ENCODE results near the gene ARHGEF25. TPM values are rescaled to one million over a fixed set of nuclear protein-coding genes. Genes with fewer than 3 reads are reported as not detected.

The ARHGEF25 gene
- total RNA-seq, 2 experiments from 2014 or later, result 2.2 to 2.6 TPM

- intact Hi-C loops (cut with DNase I, micrococcal nuclease), result no loop called here
- no peaks in the 10 kb centered on the region for H3K27me3 Mint-ChIP-seq
- DNase-seq, result no peak
- H3K27ac Mint-ChIP-seq, result no peak overlapping the region
- H3K9me3 Mint-ChIP-seq (ENCODE audit: low read depth), result no peaks in the 10 kb centered on the region
- ChIA-PET POLR2A (interaction anchor here (0.6 kb wide), 2 partner anchors 11 to 21 kb away, joined by 3 read pairs; no protein-coding TSS in a partner anchor), CTCF (interaction anchor here (1.6 kb wide), 1 partner anchor 10 kb away, joined by 6 read pairs; no protein-coding TSS in a partner anchor)
- no peak for ATAC-seq
- peaks cover 23% of the 10 kb centered on the region for H3K4me1 Mint-ChIP-seq
- peak overlapping the region; percentile 71 for H3K4me3 Mint-ChIP-seq
- H3K36me3 Mint-ChIP-seq (ENCODE audit: low read depth), result peaks cover 12% of the 10 kb centered on the region
Observed at GRCh38 chr12:57603324-57603723, 7.9 kb upstream of the ARHGEF25 start.

GRCh38 chr12:57603815-57604453 is 7.3 kb upstream of the ARHGEF25 start:
- Mint-ChIP-seq H3K4me3 (peak overlapping the region; percentile 71), H3K36me3 (ENCODE audit: low read depth) (peaks cover 12% of the 10 kb centered on the region), H3K9me3 (ENCODE audit: low read depth) (no peaks in the 10 kb centered on the region), H3K4me1 (peaks cover 23% of the 10 kb centered on the region), H3K27me3 (no peaks in the 10 kb centered on the region), H3K27ac (peak overlapping the region; percentile 81)
- ChIA-PET POLR2A (interaction anchor here (0.5 kb wide), 1 partner anchor 148 kb away, joined by 3 read pairs; the partner anchor contains the start of gene CDK4), CTCF (interaction anchor here (1.6 kb wide), 1 partner anchor 11 kb away, joined by 6 read pairs; no protein-coding TSS in a partner anchor)
- no peak for ATAC-seq
- intact Hi-C loops (cut with DNase I, micrococcal nuclease), result loop anchor here in 1 of 2 experiments (1.0 kb wide), 1 partner anchor 13 kb away; the partner anchor contains the start of gene PIP4K2C
- DNase-seq, result no peak

GRCh38 chr12:57604454-57604991 is 6.7 kb upstream of the ARHGEF25 start, which contains the start of gene DTX3:
Gene DTX3, plus strand, starts transcription at chr12:57604824. Its CDS starts 1,694 bp downstream, at chr12:57606518.
- H3K36me3 Mint-ChIP-seq (ENCODE audit: low read depth), result peaks cover 8% of the 10 kb centered on the region
- DNase-seq (peak; percentile 71), ATAC-seq (peak; percentile 68)
- POLR2A ChIA-PET, result interaction anchor here (0.5 kb wide), 1 partner anchor 147 kb away, joined by 3 read pairs; the partner anchor contains the start of gene CDK4
- peak within 1 kb of the TSS; percentile 81 for H3K27ac Mint-ChIP-seq
- H3K4me1 Mint-ChIP-seq, result peaks cover 23% of the 10 kb centered on the region
- H3K27me3 Mint-ChIP-seq, result no peaks in the 10 kb centered on the region
- intact Hi-C loops (cut with DNase I, micrococcal nuclease), result loop anchor here in 1 of 2 experiments (1.0 kb wide), 1 partner anchor 13 kb away; the partner anchor contains the start of gene PIP4K2C
- H3K9me3 Mint-ChIP-seq (ENCODE audit: low read depth), result no peaks in the 10 kb centered on the region
- H3K4me3 Mint-ChIP-seq, result peak within 1 kb of the TSS; percentile 71
- CTCF ChIA-PET, result interaction anchor here (1.6 kb wide), 1 partner anchor 11 kb away, joined by 6 read pairs; no protein-coding TSS in a partner anchor

- Mint-ChIP-seq H3K4me1 (peaks cover 23% of the 10 kb centered on the region), H3K4me3 (peak overlapping the region; percentile 71), H3K27ac (peak overlapping the region; percentile 72), H3K36me3 (ENCODE audit: low read depth) (peaks cover 8% of the 10 kb centered on the region), H3K9me3 (ENCODE audit: low read depth) (no peaks in the 10 kb centered on the region), H3K27me3 (no peaks in the 10 kb centered on the region)
- POLR2A ChIA-PET, result interaction anchor here (0.6 kb wide), 1 partner anchor 43 kb away, joined by 3 read pairs; no protein-coding TSS in a partner anchor
- intact Hi-C loops (cut with DNase I, micrococcal nuclease), result loop anchor here in 1 of 2 experiments (1.0 kb wide), 1 partner anchor 14 kb away; the partner anchor contains the start of gene PIP4K2C
- DNase-seq (peak; percentile 25), ATAC-seq (peak; percentile 47)
- CTCF ChIA-PET, result interaction anchor here (0.6 to 1.4 kb wide), 2 partner anchors 22 to 311 kb away, joined by 3 to 8 read pairs; no protein-coding TSS in a partner anchor
Observed at GRCh38 chr12:57604992-57605810, 6.0 kb upstream of the ARHGEF25 start.

- ChIA-PET CTCF (interaction anchor here (0.6 to 1.6 kb wide), 5 partner anchors 8 to 312 kb away, joined by 3 to 8 read pairs (median 4); no protein-coding TSS in a partner anchor), POLR2A (interaction anchor here (0.6 kb wide), 1 partner anchor 44 kb away, joined by 3 read pairs; no protein-coding TSS in a partner anchor)
- H3K4me3 Mint-ChIP-seq, result peak overlapping the region; percentile 71
- intact Hi-C loops (cut with DNase I, micrococcal nuclease), result no loop called here
- peaks cover 2% of the 10 kb centered on the region for H3K27me3 Mint-ChIP-seq
- no peaks in the 10 kb centered on the region for H3K9me3 Mint-ChIP-seq (ENCODE audit: low read depth)
- ATAC-seq (no peak), DNase-seq (no peak)
- H3K27ac Mint-ChIP-seq, result peak overlapping the region; percentile 11
- peaks cover 26% of the 10 kb centered on the region for H3K4me1 Mint-ChIP-seq
- H3K36me3 Mint-ChIP-seq (ENCODE audit: low read depth), result peaks cover 8% of the 10 kb centered on the region
Observed at GRCh38 chr12:57605811-57606311, 5.4 kb upstream of the ARHGEF25 start.

GRCh38 chr12:57606399-57606798 is 4.8 kb upstream of the ARHGEF25 start:
- intact Hi-C loops (cut with DNase I, micrococcal nuclease), result no loop called here
- ATAC-seq (no peak), DNase-seq (no peak)
- Mint-ChIP-seq H3K27ac (peak overlapping the region; percentile 56), H3K4me1 (peaks cover 26% of the 10 kb centered on the region), H3K36me3 (ENCODE audit: low read depth) (peaks cover 7% of the 10 kb centered on the region), H3K4me3 (no peak overlapping the region), H3K9me3 (ENCODE audit: low read depth) (no peaks in the 10 kb centered on the region), H3K27me3 (peaks cover 2% of the 10 kb centered on the region)
- ChIA-PET CTCF (interaction anchor here (0.7 to 1.6 kb wide), 6 partner anchors 9 to 42 kb away, joined by 3 to 8 read pairs (median 4); no protein-coding TSS in a partner anchor), POLR2A (no interaction called here)

GRCh38 chr12:57606821-57607220 is 4.4 kb upstream of the ARHGEF25 start:
- Mint-ChIP-seq H3K4me3 (no peak overlapping the region), H3K27me3 (peaks cover 2% of the 10 kb centered on the region), H3K27ac (no peak overlapping the region), H3K4me1 (peaks cover 26% of the 10 kb centered on the region), H3K9me3 (ENCODE audit: low read depth) (no peaks in the 10 kb centered on the region), H3K36me3 (ENCODE audit: low read depth) (peaks cover 3% of the 10 kb centered on the region)
- intact Hi-C loops (cut with DNase I, micrococcal nuclease), result no loop called here
- ATAC-seq (no peak), DNase-seq (no peak)
- ChIA-PET CTCF (interaction anchor here (1.1 to 1.6 kb wide), 4 partner anchors 19 to 43 kb away, joined by 3 to 5 read pairs (median 4); no protein-coding TSS in a partner anchor), POLR2A (no interaction called here)

GRCh38 chr12:57607958-57608663 is 3.1 kb upstream of the ARHGEF25 start:
- no peak overlapping the region for H3K27ac Mint-ChIP-seq
- no peaks in the 10 kb centered on the region for H3K9me3 Mint-ChIP-seq (ENCODE audit: low read depth)
- peaks cover 6% of the 10 kb centered on the region for H3K27me3 Mint-ChIP-seq
- H3K36me3 Mint-ChIP-seq (ENCODE audit: low read depth), result no peaks in the 10 kb centered on the region
- DNase-seq (no peak), ATAC-seq (no peak)
- H3K4me3 Mint-ChIP-seq, result no peak overlapping the region
- ChIA-PET POLR2A (interaction anchor here (0.6 kb wide), 1 partner anchor 1120 kb away, joined by 4 read pairs; the partner anchor contains the start of gene GLS2), CTCF (interaction anchor here (0.8 to 2.3 kb wide), 8 partner anchors 8 to 124 kb away, joined by 3 to 9 read pairs (median 3); no protein-coding TSS in a partner anchor)
- peaks cover 26% of the 10 kb centered on the region for H3K4me1 Mint-ChIP-seq
- intact Hi-C loops (cut with DNase I, micrococcal nuclease), result no loop called here

GRCh38 chr12:57609101-57609780 is 2.0 kb upstream of the ARHGEF25 start:
- Mint-ChIP-seq H3K27ac (no peak overlapping the region), H3K27me3 (peaks cover 13% of the 10 kb centered on the region), H3K9me3 (ENCODE audit: low read depth) (no peaks in the 10 kb centered on the region), H3K4me3 (no peak overlapping the region), H3K36me3 (ENCODE audit: low read depth) (no peaks in the 10 kb centered on the region), H3K4me1 (peaks cover 16% of the 10 kb centered on the region)
- intact Hi-C loops (cut with DNase I, micrococcal nuclease), result no loop called here
- no peak for ATAC-seq
- ChIA-PET CTCF (interaction anchor here (0.6 to 2.3 kb wide), 6 partner anchors 9 to 123 kb away, joined by 3 to 9 read pairs (median 4); no protein-coding TSS in a partner anchor), POLR2A (interaction anchor here (1.0 kb wide), 1 partner anchor 17 kb away, joined by 3 read pairs; no protein-coding TSS in a partner anchor)
- no peak for DNase-seq

Measured in activated CD4-positive, alpha-beta T cell treated with anti-CD3 and anti-CD28 coated beads for 36 hours (primary cell).